GM13977 (cell line): ENCODE data around the gene THOC2.
"Not testable (repeated sequence)": the region's sequence is repeated elsewhere in the genome, so short reads cannot be mapped to it uniquely, and the experiment has no call there.

Experiments used
- DNase-seq: peaks from one replicate; pipeline ENCODE4 v3.0.0; 2012; ENCODE audit warnings: low spot score
- in situ Hi-C: fragments of 300-500 bp; cut with MboI; formaldehyde crosslinking; loops from one replicate; pipeline ENCODE4 v1.12.0; 2022; ENCODE audit warnings: low sequenced_read_pairs, low pct_unique_long_range_greater_than_20kb, mixed read lengths, inconsistent platforms; ENCODE audit not compliant: unreplicated experiment
- TF ChIP-seq, protein P1 (sequence below): IDR thresholded peaks from 2 replicates; pipeline ENCODE4 v1.5.1; 2012; ENCODE audit warnings: mild to moderate bottlenecking, control low read depth; ENCODE audit not compliant: insufficient read depth; ENCODE audit errors: extremely low read depth, missing control alignments

The THOC2 gene

DNA sequence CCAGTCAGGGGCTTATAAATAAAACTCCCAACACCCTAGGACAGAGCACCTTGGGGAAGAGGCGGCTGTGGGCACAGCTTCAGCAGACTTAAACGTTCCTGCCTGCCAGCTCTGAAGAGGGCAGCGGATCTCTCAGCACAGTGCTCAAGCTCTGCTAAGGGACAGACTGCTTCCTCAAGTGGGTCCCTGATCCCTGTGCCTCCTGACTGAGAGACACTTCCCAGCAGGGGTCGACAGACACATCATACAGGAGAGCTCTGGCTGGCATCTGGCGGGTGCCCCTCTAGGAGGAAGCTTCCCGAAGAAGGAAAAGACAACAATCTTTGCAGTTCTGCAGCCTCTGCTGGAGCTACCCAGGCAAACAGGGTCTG is 84.1 kb downstream of the THOC2 start:
- in situ Hi-C loops, DNase-seq: not testable (repeated sequence)

DNA sequence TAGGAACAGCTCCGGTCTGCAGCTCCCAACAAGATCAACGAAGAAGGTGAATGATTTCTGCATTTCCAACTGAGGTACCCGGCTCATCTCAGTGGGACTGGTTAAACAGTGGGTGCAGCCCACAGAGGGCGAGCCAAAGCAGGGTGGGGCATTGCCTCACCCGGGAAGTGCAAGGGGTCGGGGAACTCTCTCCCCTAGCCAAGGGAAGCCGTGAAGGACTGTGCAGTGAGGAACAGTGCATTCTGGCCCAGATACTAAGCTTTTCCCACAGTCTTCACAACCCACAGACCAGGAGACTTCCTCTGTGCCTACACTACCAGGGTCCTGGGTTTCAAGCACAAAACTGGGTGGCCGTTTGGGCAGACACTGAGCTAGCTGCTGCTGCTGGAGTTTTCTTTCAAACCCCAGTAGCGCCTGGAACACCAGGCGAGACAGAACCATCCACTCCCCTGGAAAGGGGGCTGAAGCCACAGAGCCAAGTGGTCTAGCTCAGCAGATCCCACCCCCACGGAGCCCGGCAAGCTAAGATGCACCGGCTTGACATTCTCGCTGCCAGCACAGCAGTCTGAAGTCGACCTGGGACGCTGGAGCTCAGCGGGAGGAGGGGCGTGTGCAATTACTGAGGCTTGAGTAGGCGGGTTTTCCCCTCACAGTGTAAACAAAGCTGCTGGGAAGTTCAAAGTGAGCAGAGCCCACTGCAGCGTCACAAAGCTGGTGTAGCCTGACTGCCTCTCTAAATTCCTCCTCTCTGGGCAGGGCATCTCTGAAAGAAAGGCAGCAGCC is 84.6 kb downstream of the THOC2 start:
- in situ Hi-C loops, result no loop called here
- DNase-seq, result no peak
- TF ChIP-seq, protein P1, sequence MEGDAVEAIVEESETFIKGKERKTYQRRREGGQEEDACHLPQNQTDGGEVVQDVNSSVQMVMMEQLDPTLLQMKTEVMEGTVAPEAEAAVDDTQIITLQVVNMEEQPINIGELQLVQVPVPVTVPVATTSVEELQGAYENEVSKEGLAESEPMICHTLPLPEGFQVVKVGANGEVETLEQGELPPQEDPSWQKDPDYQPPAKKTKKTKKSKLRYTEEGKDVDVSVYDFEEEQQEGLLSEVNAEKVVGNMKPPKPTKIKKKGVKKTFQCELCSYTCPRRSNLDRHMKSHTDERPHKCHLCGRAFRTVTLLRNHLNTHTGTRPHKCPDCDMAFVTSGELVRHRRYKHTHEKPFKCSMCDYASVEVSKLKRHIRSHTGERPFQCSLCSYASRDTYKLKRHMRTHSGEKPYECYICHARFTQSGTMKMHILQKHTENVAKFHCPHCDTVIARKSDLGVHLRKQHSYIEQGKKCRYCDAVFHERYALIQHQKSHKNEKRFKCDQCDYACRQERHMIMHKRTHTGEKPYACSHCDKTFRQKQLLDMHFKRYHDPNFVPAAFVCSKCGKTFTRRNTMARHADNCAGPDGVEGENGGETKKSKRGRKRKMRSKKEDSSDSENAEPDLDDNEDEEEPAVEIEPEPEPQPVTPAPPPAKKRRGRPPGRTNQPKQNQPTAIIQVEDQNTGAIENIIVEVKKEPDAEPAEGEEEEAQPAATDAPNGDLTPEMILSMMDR, result no peak

DNA sequence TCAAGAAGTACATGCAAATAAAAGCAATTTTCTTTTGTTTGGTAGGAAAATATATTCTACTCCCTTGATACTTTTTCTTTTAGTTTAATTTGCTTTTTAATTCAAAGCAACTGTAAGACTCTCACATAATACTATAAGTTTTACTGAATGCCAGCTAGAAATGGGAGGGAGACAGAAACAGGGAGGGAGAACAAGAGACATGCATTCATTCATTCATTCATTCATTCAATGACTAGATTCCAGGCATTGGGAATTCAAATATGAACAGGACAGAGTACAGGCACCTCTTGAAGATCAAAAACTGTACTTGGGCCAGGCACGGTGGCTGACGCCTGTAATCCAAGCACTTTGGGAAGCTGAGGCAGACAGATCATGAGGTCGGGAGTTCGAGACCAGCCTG is 85.6 kb downstream of the THOC2 start:
- no peak for DNase-seq
- in situ Hi-C loops, result no loop called here
- TF ChIP-seq, protein P1, result no peak

DNA sequence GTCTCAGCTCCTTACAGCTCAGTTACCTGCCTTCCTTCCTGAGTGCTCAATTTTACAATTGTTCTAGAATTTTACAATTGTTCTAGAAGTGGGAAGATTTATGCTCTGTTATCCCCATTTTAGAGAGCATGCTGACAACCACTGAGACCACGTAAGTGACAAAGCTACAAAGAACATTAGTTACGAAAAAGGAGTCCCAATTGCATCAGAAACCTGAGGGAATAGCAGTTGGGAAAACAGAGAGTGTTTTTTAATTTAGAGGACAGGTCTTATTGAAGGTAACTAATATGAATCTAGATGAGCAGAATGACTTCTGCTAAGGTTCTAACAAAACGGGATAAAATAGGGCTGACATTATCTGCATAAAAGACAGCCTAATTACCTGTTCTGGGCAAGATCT is 103.3 kb downstream of the THOC2 start:
- DNase-seq, result no peak
- in situ Hi-C loops, result no loop called here
- TF ChIP-seq, protein P1, result no peak

DNA sequence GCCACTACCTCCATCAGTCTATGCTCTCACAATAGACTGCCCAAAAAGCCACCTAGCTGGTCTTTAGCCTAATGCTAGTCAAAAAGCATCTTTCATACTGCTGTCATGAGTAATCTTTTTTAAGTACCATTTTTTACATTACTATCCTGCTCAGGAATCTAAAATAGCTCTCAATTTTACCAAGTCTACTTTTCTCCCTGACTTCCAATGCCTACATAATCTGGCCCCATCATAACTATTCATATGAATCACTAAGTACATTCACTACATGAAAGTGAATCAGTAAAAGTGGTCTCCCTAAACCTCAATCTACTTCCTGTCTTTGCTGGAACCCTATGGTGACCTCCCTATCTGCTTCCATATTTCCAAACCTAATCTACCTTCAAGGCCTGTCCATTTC is 105.9 kb downstream of the THOC2 start:
- in situ Hi-C loops, result no loop called here

DNA sequence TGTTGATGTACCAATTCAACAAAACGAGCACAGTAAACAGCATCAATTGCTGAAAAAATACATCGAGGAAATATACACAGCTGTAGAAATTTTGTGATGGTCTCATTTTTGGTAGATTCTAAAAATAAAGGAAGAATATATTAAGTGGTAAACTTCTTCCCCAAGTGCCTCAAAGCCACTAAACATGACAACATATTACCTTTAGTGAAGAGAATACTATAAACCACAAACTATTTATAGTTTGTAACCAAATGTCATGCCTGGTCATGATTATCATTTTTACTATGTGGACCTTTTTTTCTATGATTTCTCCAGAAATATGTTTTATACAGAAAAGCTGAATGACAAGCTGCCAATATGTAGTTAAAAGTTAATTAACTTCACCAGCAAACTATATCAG is 106.9 kb downstream of the THOC2 start:
- TF ChIP-seq, protein P1, result no peak
- no peak for DNase-seq
- in situ Hi-C loops, result no loop called here

More for the DNA sequence above, 105.9 kb downstream of the THOC2 start:
- TF ChIP-seq, protein P1, result no peak
- DNase-seq, result no peak

DNA sequence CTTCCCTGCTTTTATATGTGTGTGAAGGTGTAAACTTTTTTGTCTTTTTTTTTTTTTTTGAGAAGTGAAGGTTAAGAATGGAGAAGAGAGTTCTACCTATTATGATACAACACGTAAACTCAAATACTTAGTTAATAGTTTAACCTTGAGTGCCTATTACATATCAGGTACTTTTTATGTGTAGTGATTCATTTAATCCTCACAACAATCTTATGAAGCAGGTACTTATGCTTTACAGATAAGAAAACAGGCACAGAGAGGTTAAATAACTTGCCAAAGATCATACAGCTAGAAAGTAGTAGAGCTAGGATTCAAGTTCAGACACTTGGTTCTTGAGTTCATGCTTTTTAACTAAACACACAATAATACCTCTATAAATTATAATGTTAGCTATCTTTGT is 107.4 kb downstream of the THOC2 start:
- in situ Hi-C loops, result no loop called here
- no peak for DNase-seq
- TF ChIP-seq, protein P1, result no peak
